ENCODE results near the gene SNX7.

The SNX7 gene

DNA sequence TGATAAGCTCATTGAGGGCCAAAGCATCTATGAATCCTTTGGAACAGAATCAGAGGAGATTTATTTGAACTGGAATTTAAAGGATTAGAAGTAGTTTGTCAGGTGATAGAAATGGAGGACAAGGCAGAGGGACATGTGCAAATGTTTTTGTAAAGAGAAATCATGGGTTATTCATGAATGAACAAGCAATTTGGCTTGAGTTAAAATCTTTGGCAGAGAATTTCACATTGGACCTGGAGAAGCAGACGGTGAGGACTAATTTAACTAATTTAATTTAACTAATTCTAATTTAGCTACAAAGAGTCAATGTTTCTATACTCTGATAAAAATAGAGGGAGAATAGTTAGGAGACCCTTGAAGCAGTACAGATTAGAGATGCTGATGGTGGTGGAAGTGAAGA, 36.3 kb downstream of the SNX7 start:
- DNase-seq (ENCODE audit: low spot score), result no peak

DNA sequence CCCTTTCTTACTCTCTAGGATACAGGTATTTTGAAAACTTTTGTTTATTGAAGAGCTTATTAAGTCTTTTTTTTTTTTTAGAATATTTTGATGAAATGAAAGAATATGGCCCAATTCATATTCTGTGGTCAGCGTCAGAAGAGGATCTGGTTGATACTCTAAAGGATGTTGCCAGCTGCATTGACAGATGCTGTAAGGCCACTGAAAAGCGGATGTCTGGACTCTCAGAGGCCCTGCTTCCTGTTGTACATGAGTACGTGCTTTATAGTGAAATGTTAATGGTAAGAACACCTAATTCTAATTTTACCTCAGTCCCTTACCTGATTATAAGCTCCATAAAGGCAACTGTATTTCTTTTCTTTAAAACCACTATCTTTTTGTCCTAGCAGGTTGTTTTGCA, 37.1 kb downstream of the SNX7 start:
- DNase-seq (ENCODE audit: low spot score), result no peak

DNA sequence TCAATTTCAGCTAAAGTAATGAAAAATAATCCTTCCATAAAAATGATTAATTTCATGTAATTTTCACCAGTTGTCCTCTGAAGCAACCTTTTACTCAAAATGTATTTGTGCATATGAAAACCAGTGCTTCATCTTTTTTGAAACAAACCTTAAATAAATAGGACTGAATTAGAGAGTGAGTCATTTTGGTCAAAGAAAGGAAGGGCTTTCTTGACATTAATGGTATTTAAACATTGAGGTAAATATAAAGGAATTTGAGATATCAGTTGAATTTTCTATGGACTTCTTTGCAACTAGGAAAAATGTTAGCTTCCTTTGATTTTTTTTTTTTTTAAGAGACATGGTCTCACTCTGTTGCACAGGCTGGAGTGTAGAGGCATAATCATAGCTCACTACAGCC, 38.7 kb downstream of the SNX7 start:
- DNase-seq (ENCODE audit: low spot score), result no peak

DNA sequence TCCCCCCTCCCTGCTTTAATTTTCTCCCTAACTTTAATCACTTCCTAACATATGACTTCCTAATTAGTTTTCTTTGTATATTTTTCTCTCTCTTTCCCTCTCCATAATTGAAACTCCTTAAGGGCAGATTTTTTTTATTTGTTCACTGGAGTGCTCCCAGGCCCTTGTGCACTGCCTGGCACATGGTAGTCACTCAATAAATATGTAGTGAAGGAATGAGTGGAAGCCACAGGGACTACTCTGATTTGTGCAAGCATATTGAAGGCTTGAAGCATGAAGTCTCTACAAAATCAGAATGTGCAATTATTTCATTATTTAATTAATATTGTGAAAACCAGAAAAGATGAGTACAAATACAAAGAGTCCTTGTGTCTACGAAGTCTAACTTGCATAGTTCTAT, 41.5 kb downstream of the SNX7 start:
- no peak for DNase-seq (ENCODE audit: low spot score)

DNA sequence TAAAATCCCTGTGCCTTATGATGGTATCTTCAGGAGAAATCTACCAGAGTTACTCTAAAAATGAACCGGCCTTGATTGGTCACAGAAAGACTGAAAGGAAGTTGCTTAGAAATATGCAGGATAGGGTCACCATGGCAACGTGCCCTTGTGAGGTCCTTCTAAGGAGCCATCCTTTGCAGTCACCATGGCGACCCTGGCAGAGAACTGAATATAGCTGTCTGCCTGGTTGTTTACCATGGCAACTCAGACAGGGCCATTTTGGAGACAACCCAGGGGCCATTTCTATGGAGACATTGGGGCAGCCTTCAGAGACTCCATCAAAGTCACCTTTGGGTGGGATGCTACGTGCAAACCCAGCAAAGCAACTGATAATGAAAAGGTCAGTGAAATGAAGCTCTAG, 43.0 kb downstream of the SNX7 start:
- no peak for DNase-seq (ENCODE audit: low spot score)

DNA sequence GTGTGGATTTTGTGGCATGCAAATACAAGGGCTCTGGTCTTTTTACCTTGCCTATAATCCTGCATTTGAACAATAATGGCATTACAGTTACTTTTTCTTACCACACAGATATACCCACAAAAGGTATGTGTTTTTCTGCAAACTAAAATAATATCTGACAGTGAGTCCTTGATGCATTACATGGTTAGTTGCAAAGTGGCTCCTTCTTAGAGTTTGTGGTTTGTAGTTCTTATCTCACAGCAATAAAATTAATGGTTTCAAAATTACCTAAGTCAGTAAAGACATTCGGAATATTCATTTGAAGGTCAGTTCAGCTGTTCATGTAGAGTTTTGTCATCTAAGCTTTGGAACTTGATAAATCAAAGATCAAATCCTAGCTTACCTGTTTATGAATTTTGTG, 43.5 kb downstream of the SNX7 start:
- no peak for DNase-seq (ENCODE audit: low spot score)

DNA sequence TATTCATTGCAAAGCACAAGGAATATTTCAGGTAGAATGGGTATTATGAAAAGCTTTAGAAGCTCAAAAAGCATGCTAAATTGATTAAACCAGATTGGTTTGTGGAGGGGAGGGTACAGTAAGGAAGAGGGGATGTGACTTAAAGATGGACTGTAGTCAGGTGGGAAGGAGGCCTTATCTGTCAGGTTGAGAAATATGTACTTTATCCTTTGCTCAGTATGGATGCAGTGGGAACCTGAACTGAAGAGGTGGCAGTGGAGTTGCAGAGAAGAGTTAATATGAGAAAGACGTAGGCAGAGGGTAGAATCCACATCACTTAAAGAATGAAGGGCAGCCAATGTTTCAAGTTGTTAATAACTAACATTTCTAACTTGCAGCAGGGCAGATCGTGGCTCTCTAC, 44.1 kb downstream of the SNX7 start:
- no peak for DNase-seq (ENCODE audit: low spot score)

DNA sequence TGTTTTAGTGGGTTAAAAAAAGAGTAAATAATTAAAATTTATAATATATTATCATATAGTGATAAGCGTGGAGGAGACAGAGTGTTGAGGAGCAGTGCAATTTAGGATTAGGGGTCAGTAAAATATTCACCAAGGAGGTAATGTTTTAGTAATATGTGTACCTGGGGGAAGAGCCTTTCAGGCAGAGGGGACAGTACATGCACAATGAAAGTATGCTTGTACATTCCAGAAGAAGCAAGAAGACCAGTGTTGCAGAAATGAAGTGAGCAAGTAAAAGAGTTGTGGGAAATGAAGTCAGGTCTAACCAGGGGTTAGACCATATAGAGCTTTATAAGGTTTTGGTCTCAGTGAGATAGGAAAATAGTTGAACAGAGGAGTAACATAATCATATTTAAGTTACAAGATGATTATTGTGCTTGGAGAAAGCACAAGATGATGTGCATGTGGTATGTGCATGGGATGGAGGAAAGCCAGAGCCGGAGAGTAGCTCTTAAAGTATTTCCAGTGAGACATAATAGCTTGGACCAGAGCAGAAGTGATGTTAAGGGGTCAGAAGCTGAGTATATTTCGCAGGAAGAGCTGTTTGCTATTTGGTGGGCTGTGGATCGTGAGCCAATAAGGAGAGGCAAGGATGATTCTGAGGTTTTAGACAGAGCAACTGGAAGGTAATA, 44.8 kb downstream of the SNX7 start:
- DNase-seq (ENCODE audit: low spot score), result no peak

DNA sequence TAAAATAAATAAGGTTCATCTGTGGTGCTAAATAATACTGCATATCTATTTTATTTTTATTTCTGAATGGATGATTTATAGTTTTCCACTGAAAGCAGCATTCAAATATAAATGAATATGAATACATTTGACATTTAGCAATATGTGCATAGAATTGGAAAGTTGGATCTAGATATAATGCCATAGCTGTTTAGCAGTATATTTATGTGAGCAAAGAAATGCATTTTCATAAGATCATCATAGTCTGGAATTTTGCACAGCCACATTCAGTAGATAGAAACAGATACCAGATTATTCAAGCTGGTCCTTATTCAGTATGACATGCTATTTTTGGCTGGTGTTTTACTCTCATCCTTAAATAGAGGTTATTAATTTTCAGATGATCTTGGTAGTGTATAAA, 46.0 kb downstream of the SNX7 start:
- no peak for DNase-seq (ENCODE audit: low spot score)

DNA sequence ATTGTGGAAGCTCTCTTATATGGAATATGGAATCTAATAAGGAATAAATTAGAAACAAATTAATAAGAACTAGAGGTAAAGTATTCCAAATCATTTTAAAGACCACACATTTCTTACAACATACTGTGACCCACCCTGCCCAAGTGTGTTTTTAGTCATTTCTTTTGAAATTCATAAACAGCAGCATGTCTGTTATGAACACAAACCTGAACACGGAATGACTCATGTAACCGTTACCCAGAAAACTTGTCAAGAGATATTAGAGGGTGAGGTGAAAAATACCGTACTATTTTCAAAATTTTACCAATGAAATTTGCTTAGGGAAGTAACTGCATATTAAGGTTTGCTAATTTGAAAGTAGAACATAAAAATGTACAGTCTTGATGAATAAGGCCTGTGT, 48.4 kb downstream of the SNX7 start:
- no peak for DNase-seq (ENCODE audit: low spot score)

DNA sequence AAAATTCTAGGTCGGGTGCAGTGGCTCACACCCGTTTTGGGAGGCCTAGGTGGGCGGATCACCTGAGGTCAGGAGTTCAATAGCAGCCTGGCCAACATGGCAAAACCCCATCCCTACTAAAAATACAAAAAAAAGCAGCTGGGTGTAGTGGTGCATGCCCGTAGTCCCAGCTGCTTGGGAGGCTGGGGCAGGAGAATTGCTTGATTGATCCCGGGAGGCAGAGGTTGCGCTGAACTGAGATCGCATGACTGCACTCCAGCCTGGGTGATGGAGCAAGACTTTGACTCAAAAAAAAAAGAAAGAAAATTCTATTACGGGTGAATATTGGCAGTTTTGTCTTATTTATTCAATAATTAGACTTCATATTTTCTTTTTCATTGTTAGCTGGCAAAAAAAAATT, 62.1 kb downstream of the SNX7 start:
- DNase-seq (ENCODE audit: low spot score), result no peak

DNA sequence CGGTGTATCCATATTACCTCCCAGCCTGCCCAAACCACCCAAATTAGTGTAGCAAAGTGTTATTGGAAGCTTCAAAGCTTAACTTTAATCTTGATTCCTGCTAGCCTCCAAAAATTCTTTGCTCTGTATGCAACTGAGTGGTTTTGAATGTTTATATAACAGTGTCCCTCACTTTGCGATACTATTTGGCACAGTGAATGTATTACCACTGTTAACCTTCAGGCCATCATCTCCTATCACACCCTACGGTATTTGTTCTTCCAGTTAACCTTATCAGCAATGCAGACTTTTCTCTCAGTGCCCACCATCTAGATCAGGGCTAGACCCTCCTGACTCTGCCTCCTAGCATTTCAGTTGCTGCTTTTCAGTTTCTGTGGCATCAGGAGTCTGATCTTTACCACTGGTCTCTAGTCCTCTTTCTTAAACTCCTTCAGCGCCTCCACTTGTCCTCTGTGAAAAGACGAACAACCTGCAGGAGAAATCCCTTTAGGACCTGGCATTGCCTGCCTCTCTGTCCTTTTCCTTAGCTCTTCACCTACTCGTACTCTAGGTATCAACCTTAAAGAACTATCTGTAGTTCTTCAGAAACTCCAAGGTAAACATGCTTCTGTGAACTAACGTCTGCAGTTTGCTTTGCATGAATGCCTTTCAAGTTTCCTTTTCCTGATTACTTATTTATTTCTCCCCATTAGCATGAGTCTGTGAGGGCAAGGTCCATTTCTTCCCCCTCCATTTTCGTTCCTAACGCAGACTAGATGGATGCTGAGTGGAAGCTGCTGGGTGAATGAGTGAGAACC, 71.7 kb downstream of the SNX7 start:
- no peak for DNase-seq (ENCODE audit: low spot score)

DNA sequence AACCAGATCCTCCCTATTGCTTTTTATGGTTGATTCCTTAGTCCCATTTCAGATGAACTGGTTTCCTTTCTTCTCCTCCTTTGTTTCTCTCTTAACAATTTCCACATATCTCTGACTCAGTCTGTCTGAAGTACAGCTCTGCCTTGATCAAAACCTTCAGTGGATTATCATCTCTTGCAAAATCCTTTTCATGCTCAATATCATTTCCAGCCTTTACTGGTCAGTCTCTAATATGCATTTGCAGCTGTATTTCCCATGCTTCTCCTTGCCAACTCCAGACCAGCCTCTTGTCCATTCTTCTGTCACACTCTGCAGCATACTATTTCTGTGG, 72.2 kb downstream of the SNX7 start:
- no peak for DNase-seq (ENCODE audit: low spot score)

DNA sequence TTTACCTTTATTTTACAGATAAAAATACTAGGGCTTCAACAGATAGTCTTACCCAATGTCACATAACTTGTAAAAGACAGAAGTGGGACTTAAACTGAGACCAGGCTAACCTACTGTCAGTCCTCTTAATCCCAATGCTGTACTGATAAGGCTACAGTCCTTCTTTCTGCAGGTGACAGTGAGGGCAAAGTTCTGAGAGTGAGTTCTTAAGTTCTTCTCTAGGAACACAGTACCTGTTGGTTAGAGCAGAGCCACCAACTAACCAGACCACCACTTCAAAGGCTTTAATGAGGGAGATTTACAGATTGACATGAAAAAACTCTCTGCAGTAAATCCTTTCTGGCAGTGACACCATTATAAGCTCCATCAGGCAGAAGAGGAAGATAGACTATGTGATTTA, 74.2 kb downstream of the SNX7 start:
- DNase-seq (ENCODE audit: low spot score), result no peak

DNA sequence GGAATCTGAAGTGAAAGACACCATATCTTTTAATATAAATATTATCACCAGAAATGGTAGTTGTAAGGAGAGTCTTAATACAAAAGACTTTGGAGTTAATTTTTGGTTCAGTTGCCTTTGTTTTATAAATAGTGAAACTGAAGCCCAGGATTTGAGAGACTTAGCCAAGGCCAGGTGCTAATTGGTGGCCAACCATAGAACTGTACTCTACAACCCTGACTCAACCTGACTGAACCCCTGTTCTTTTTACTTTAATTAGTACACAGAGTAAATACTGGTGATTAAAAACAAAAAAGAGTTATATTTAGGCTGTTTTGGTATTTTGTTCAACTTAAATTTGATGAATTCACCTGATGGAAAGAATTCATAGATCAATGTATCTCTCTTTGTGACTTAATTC, 76.3 kb downstream of the SNX7 start:
- DNase-seq (ENCODE audit: low spot score), result no peak

DNA sequence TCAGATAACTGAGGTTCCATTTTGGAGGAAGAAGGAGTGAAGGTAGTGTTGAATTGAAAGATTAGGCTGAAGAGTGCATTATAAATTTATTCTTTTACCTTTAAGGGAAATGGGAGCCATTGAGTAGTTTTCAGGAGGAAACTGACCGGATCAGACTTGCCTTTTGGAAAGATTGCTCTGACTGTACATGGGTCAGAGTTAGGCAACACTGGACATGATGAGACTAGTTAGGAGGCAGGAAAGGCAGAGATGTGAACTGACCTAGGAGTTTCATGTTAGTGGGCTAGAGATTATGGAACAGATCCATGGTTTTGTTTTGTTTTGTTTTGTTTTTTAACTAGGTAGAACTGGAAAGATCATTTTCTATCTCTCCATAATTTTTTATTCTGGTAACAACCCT, 78.2 kb downstream of the SNX7 start:
- no peak for DNase-seq (ENCODE audit: low spot score)

DNA sequence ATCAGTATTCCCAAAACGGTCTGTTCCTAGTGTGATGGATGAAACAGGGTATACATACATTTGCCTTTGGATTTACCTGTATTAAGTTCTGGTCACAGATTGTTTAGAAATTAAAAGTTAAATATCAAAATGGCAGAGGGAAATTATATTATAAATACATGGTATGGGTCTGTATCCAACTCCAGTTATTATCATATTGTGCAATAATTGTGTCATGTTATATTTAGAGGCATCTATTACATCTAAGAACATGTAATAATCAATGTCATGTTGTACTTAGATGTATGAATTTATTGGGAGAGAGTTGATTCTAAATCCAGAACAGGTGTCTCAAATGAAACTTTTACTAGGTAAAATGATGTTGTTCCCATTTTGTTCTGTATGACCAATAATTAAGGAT, 79.6 kb downstream of the SNX7 start:
- no peak for DNase-seq (ENCODE audit: low spot score)

DNA sequence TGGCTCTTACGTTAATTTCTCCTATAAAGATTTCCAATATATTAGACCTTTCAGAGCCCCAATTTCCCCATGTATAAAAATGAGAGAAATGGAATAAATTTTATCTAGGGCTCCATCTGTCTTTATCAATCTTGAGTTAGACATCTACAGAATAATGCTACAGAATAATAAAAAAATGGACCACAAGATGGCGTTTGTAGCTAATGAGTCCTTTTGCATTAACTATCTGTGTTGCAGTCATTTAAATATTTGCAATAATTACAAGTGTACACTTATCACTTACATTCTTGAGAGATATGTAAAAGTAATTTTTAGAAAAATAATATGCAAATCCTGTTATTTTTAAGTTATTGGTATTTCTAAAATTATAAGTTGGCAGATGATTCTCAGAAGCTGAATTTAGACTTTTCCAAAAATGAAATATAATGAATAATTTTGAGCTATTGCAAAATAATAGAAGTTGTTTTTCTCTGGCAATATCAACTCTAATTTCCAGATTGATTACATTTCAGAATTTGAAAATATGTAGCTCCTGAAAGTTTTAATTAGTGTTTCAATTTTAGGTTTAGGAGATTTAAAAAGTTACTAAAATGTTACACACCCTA, 87.7 kb downstream of the SNX7 start:
- DNase-seq (ENCODE audit: low spot score), result no peak

DNA sequence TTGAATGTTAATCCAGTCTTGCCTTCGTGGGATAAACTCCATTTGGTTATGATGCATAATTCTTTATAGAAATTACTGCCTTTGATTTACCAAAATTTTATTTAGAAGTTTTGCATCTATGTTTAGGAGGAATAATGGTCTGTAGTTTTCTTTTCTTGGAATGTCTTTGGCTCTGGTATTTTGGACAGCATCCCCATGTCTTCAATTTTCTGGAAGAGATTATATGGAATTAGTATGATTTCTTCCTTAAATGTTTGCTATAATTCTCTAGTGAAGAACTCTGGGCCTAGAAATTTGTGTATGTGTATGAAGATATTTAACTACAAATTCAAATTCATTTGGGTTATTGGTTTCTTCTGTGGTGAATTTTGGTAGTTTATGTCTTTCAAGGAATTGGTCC, 92.7 kb downstream of the SNX7 start:
- DNase-seq (ENCODE audit: low spot score), result no peak

DNA sequence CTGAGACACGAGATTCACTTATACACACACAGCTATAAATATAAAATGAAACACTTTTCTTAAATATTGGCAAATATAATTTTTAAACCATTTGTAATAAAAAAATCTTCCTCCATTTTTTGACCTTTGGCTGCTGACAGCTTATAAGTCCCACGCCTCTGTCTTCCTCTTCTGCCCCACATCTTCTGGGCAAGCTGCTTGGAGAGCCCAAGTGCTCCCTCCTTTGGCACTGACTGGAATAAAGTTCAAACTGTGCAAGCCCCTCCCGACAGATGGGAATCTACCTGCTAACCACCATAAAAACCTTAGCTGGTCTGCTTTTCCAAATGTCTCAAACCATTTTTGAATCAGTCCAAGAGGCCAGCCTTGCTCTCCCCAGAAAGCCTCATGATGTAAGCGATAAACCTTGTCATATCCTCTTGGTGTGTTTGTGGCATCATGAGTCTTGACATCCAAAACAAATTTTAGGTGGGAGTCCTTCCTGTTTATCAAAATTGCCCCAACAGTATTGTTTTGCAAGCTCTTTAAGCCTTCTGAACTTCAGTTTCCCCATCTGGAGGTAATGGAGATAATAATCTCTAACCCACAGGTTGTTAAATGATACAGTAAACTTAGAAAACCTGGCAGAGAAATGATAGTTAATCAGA, 99.8 kb downstream of the SNX7 start:
- DNase-seq (ENCODE audit: low spot score), result no peak

DNA sequence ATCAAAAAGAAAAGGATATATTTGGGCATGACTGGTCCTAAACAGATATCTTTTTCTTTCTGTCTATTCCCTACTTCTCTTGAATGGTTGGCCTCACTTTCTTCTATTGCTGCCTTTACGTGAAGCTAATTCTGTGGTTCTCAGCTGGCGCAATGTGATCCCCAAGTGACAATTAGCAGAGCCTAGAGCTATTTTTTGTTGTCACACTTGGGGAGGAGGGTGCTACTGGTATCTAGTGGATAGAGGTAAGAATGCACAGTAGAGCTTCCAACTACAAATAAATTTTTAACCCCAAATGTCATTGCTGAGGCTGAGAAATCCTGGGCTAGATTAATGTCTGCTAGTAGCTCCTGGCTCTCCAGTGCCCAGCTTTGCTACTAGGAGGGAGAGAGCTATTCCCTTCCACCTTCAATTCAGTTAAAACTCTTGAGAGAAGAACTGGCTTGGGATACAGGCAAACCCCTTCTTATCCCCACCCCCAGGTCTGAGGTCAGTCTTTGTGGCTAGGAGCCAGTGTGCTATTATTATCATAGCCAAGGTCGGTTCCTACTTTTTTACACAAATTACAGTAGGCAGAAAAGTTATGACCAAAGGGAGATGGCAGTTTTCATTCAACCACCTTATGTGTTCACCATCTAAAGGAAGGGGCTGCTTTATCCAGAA, 102.1 kb downstream of the SNX7 start:
- no peak for DNase-seq (ENCODE audit: low spot score)

DNA sequence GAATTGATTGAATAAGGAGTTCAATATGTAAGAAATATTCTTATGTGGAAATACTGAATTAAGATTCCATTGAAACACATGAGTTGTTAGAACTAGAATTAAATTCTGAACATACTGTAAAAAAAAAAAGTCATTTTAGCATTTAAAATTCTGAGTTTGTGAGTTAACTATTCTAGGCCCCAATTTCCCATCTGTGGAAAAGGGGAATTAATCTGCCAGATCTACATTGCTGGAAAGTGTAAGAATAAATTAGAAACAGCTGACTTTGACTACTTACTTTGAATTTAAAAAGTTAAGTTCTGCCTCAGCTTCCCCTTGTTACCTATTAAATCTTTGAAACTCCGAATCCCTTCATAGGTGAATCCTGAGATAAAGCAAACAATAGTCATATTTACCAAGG, 103.0 kb downstream of the SNX7 start:
- no peak for DNase-seq (ENCODE audit: low spot score)

DNA sequence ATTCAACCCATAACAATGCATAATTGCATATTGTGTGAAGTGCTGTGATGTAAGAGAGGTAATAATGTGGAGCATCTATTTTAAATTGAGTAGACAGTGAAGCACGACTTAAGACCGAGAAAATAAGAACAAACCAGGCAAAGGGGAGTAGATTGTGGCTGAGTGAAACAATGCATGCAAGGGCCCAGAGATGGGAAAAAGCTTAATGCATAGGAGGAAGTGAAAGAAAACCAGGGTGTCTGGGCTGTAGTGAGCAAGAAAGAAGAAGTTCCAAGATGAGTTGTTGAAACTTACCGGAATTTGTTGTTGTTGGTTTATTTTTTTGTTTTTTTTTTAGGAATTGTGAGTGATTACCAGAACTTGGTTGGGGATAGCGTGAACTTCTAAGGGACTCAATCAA, 104.7 kb downstream of the SNX7 start:
- DNase-seq (ENCODE audit: low spot score), result no peak
